Astrocyte of the cerebellum (primary cell): ENCODE results near the gene ENTPD2.

Experiments used
- DNase-seq: peaks from one replicate; pipeline ENCODE4 v3.0.0-alpha.2; 2011; ENCODE audit warnings: low read depth
- H3K4me3 ChIP-seq: 2 replicates; pipeline ENCODE4 v1.5.1; 2011; ENCODE audit warnings: mild to moderate bottlenecking, low read depth, low read length, moderate library complexity
- in situ Hi-C: cut with HindIII; loops from 2 replicates; pipeline ENCODE4 v1.10.0; 2017; ENCODE audit warnings: low sequenced_read_pairs
- TF ChIP-seq, protein P1 (sequence below): IDR thresholded peaks from 2 replicates; pipeline ENCODE4 v1.5.1; 2012; ENCODE audit warnings: low read length, low read depth, moderate library complexity, mild to moderate bottlenecking; ENCODE audit errors: missing control alignments

ENTPD2 gene

DNA sequence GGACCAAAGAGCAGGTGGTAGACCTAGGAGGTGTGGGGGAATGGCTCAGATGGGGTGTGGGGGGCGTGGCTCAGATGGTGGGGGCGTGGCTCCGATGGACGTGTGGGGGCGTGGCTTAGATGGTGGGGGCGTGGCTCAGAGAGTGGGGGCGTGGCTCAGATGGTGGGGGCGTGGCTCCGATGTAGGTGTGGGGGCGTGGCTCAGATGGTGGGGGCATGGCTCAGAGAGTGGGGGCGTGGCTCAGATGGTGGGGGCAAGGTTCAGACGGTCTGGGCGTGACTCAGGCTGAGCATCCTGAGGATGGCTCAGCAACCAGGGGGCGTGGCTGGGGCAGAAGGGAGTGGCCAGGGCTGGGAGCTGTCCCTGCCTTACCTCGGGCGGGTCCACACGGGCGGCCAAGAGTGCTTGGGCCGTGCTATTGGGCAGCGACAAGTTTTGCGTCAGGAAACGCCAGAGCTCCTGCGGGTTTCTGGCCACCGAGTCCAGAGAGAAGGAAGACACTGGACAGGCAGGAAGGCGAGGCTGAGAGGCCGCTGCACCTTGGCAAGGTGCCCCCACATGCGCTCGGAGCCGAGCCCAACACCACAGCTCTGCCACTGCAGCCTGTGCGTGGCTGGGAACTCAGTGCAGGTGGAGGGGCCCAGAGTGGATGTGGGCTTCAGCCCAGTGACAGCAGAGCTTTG is 31.7 kb downstream of the ENTPD2 start:
- H3K4me3 ChIP-seq: no peak overlapping the region
- in situ Hi-C loops: no loop called here
- TF ChIP-seq, protein P1, sequence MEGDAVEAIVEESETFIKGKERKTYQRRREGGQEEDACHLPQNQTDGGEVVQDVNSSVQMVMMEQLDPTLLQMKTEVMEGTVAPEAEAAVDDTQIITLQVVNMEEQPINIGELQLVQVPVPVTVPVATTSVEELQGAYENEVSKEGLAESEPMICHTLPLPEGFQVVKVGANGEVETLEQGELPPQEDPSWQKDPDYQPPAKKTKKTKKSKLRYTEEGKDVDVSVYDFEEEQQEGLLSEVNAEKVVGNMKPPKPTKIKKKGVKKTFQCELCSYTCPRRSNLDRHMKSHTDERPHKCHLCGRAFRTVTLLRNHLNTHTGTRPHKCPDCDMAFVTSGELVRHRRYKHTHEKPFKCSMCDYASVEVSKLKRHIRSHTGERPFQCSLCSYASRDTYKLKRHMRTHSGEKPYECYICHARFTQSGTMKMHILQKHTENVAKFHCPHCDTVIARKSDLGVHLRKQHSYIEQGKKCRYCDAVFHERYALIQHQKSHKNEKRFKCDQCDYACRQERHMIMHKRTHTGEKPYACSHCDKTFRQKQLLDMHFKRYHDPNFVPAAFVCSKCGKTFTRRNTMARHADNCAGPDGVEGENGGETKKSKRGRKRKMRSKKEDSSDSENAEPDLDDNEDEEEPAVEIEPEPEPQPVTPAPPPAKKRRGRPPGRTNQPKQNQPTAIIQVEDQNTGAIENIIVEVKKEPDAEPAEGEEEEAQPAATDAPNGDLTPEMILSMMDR: no peak
- DNase-seq: no peak

DNA sequence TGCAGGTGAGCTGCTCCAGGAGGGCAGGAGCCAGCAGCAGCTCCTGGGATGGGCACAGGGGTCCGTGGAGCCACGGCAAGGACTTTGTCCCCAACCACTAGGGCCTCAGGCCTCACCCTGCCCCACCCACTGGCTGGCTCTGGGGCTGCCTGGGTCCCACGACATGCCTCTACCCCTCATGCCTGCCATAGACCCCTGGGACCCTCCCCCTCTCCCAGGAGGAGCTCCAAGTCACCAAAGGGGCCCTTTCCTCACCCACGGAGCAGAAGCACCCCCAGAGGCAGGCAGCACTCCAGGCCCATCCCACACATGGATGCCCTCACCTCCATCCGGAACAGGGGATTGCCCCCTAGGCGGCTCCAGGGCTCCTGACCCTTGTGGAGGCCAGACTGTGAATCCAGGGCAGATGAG is 32.3 kb downstream of the ENTPD2 start:
- DNase-seq: no peak
- H3K4me3 ChIP-seq: no peak overlapping the region
- in situ Hi-C loops: no loop called here
- TF ChIP-seq, protein P1: no peak

DNA sequence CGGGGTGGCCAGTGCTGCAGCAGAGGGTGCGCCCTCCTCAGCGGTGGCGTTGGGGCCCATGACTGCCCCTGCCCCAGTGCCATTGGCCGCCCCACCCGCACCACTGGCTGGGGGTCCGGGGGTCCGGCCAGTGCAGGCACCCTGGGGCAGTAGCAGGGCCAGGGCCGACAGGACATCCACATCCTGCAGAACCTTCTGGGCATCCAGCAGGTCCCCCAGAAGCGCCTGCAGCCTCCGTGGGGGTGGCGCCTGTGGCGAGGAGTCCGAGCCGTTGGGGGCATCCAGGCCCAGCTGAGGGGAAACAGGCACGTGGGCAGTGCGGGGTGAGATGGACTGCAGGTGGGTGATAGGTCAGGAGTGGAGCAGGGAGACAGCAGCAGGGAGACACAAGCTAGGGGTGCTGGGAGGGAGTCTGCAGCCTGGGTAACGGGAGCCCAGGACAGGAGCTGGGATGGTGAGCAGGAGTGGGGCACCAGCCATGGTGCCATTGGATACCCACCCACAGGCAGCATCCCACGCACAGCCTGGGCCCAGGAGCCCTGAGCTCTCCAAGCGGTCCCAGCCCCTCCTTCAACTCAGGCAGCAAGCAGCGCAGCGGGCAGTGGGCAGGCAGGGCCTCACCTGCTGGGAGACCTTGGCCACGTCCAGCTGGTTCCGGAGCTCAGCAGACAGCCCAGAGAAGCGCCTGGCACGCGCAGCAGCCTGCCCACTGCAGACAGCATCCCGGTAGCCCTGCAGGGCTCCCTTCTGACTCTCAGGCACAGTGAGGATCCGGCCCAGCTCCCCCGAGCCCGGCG is 32.9 kb downstream of the ENTPD2 start:
- in situ Hi-C loops: no loop called here
- no peak for DNase-seq
- H3K4me3 ChIP-seq: no peak overlapping the region
- TF ChIP-seq, protein P1: no peak

DNA sequence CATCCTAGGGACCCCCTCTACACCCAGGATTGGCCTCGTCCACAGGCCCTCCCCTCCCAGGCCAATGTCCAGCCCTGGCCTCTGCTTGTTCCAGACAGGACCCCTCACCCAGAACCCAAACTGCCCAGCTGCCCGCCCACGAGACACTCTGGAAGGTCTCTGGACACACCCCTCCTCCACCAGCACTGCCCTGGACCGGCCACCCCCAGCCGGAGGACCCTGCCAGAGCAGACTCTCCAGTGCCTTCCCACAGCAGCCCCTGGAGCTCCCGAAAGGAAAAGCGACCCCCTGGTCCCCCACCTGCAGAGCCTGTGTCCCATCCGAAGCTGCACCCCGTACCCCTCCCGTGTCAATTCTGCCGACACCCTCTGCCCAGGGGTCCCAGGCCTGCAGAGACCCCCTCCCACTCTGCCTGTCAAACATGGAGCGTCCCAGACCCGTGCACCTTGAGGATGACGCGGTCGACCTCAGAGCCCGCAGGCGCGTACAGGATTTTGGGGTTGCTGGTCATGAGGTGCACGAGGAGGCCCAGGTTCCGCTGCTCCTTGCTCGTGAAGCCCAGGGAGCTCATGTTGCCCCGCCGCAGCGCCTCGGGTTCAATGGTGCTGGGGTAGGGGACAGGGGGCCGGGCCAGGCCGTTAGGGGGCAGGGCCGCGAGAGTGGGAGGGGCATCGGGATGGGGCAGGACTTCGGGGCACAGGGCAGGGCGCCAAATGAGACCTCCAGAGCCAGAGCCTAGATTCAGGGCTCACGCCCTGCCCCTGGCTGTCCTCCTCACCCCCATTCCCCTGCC is 33.8 kb downstream of the ENTPD2 start:
- DNase-seq: no peak
- in situ Hi-C loops: no loop called here
- no peak overlapping the region for H3K4me3 ChIP-seq
- TF ChIP-seq, protein P1: no peak

DNA sequence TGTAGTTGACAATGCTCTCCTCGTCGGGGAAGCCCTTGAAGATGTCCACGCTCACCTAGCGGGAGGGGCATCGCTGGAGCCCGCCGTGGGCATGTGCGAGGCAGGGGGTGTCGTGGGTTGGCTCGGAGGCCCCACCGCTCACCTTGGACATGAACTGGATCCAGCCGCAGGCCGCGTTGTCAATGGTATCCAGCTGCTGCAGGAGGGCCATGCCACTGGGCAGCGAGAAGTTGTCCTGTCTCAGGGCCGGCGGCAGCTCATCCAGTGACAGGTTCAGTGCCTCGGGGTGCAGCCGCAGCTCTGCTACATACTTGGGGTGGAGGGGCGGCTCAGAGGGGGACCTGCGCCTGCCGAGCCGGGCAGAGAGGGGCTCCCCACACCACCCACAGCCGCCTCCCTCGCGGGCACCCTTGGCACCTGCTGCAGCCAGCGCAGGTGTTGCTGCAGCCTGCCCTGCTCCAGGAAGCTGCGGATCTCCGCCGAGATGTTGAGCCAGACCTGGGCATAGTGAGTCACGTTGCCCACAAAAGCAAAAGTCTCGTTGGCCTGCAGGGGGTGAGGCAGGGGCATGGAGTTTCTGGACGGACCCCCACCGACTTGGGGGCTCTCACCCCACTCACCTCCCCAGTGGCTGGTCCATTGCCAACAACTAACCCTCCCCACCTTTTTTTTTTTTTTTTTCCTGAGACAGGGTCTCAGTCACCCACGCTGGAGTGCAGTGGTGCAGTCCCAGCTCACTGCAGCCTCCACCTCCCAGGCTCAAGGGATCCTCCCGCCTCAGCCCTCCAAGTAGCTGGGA is 34.9 kb downstream of the ENTPD2 start:
- TF ChIP-seq, protein P1: no peak
- DNase-seq: no peak
- no peak overlapping the region for H3K4me3 ChIP-seq
- in situ Hi-C loops: no loop called here
